ENCODE measurements around the gene CCSER1. TPM values are rescaled to one million over a fixed set of nuclear protein-coding genes. Genes with fewer than 3 reads are reported as not detected.

The CCSER1 gene
- total RNA-seq, 1 experiment from 2014 or later = 4.1 TPM

GRCh38 chr4:91601401-91601800, 1474.2 kb downstream of the CCSER1 start:
- H3K27ac Mint-ChIP-seq (ENCODE audit: unreplicated experiment) = no peak overlapping the region
- intact Hi-C loops (cut with micrococcal nuclease; ENCODE audit: unreplicated experiment) = no loop called here
- H3K36me3 Mint-ChIP-seq (ENCODE audit: insufficient read depth, unreplicated experiment) = no peaks in the 10 kb centered on the region
- CTCF ChIA-PET = no interaction called here
- no peaks in the 10 kb centered on the region for H3K4me1 Mint-ChIP-seq (ENCODE audit: low read depth, unreplicated experiment)
- no peaks in the 10 kb centered on the region for H3K9me3 ChIP-seq
- no peaks in the 10 kb centered on the region for H3K27me3 Mint-ChIP-seq (ENCODE audit: insufficient read depth, unreplicated experiment)
- no peak for DNase-seq
- no peak overlapping the region for H3K4me3 Mint-ChIP-seq (ENCODE audit: unreplicated experiment)
- POLR2A ChIA-PET = no interaction called here
- H3K27me3 ChIP-seq (replicated peaks; ENCODE audit: control insufficient read depth, insufficient read depth, low read length) = no peaks in the 10 kb centered on the region
- no peaks in the 10 kb centered on the region for H3K4me1 ChIP-seq
- no peak overlapping the region for H3K4me3 ChIP-seq (ENCODE audit: low read depth, low read length)
- BruUV-seq (replicated peaks) = no TSS peak
- H3K9me3 Mint-ChIP-seq (ENCODE audit: unreplicated experiment) = no peaks in the 10 kb centered on the region
- H3K36me3 ChIP-seq (ENCODE audit: control insufficient read depth, insufficient read depth, low read length) = no peaks in the 10 kb centered on the region
- no peak for TF ChIP-seq CTCF (IDR thresholded peaks at IDR 0.05; ENCODE audit: insufficient read depth in 1 of 2, low read depth in 1 of 2, low read length in 1 of 2, severe bottlenecking in 1 of 2, unreplicated experiment in 1 of 2)

- H3K9me3 Mint-ChIP-seq (ENCODE audit: unreplicated experiment) = no peaks in the 10 kb centered on the region
- no peaks in the 10 kb centered on the region for H3K36me3 ChIP-seq (ENCODE audit: control insufficient read depth, insufficient read depth, low read length)
- H3K36me3 Mint-ChIP-seq (ENCODE audit: insufficient read depth, unreplicated experiment) = no peaks in the 10 kb centered on the region
- BruUV-seq (replicated peaks) = no TSS peak
- H3K4me3 Mint-ChIP-seq (ENCODE audit: unreplicated experiment) = no peak overlapping the region
- no peak for DNase-seq
- no peaks in the 10 kb centered on the region for H3K4me1 ChIP-seq
- no peaks in the 10 kb centered on the region for H3K4me1 Mint-ChIP-seq (ENCODE audit: low read depth, unreplicated experiment)
- no peaks in the 10 kb centered on the region for H3K27me3 Mint-ChIP-seq (ENCODE audit: insufficient read depth, unreplicated experiment)
- no peak overlapping the region for H3K4me3 ChIP-seq (ENCODE audit: low read depth, low read length)
- POLR2A ChIA-PET = no interaction called here
- no peak for TF ChIP-seq CTCF (IDR thresholded peaks at IDR 0.05; ENCODE audit: insufficient read depth in 1 of 2, low read depth in 1 of 2, low read length in 1 of 2, severe bottlenecking in 1 of 2, unreplicated experiment in 1 of 2)
- H3K27me3 ChIP-seq (replicated peaks; ENCODE audit: control insufficient read depth, insufficient read depth, low read length) = no peaks in the 10 kb centered on the region
- CTCF ChIA-PET = no interaction called here
- no peaks in the 10 kb centered on the region for H3K9me3 ChIP-seq
- intact Hi-C loops (cut with micrococcal nuclease; ENCODE audit: unreplicated experiment) = no loop called here
- no peak overlapping the region for H3K27ac Mint-ChIP-seq (ENCODE audit: unreplicated experiment)
Measured at GRCh38 chr4:91611782-91612181, 1484.6 kb downstream of the CCSER1 start.

GRCh38 chr4:91620952-91621351, 1493.8 kb downstream of the CCSER1 start:
- peaks cover 16% of the 10 kb centered on the region for H3K9me3 Mint-ChIP-seq (ENCODE audit: unreplicated experiment)
- intact Hi-C loops (cut with micrococcal nuclease; ENCODE audit: unreplicated experiment) = no loop called here

More at GRCh38 chr4:91620952-91621351, 1493.8 kb downstream of the CCSER1 start:
- no peaks in the 10 kb centered on the region for H3K36me3 Mint-ChIP-seq (ENCODE audit: insufficient read depth, unreplicated experiment)
- DNase-seq = no peak
- no peak for TF ChIP-seq CTCF (IDR thresholded peaks at IDR 0.05; ENCODE audit: insufficient read depth in 1 of 2, low read depth in 1 of 2, low read length in 1 of 2, severe bottlenecking in 1 of 2, unreplicated experiment in 1 of 2)
- CTCF ChIA-PET = no interaction called here
- Histone ChIP-seq H3K4me1 (no peaks in the 10 kb centered on the region), H3K9me3 (no peaks in the 10 kb centered on the region), H3K27me3 (replicated peaks; ENCODE audit: control insufficient read depth, insufficient read depth, low read length) (no peaks in the 10 kb centered on the region), H3K4me3 (ENCODE audit: low read depth, low read length) (no peak overlapping the region), H3K36me3 (ENCODE audit: control insufficient read depth, insufficient read depth, low read length) (no peaks in the 10 kb centered on the region)
- no peaks in the 10 kb centered on the region for H3K27me3 Mint-ChIP-seq (ENCODE audit: insufficient read depth, unreplicated experiment)
- no peak overlapping the region for H3K4me3 Mint-ChIP-seq (ENCODE audit: unreplicated experiment)
- no peaks in the 10 kb centered on the region for H3K4me1 Mint-ChIP-seq (ENCODE audit: low read depth, unreplicated experiment)
- no TSS peak for BruUV-seq (replicated peaks)
- H3K27ac Mint-ChIP-seq (ENCODE audit: unreplicated experiment) = no peak overlapping the region
- POLR2A ChIA-PET = no interaction called here

Data from Caco-2 (cell line).